Activated CD4-positive, alpha-beta T cell treated with anti-CD3 and anti-CD28 coated beads, Interleukin-2, Interleukin-4, amounts not matched to agents 100 ng/mL and 50 ng/mL, durations not matched to agents 16 hours and 8 hours (primary cell): ENCODE data around the gene GMDS.

Source experiments
- DNase-seq: peaks from one replicate; pipeline ENCODE4 v3.0.0-alpha.2; 2020; ENCODE audit warnings: low spot score

Gene GMDS

DNA sequence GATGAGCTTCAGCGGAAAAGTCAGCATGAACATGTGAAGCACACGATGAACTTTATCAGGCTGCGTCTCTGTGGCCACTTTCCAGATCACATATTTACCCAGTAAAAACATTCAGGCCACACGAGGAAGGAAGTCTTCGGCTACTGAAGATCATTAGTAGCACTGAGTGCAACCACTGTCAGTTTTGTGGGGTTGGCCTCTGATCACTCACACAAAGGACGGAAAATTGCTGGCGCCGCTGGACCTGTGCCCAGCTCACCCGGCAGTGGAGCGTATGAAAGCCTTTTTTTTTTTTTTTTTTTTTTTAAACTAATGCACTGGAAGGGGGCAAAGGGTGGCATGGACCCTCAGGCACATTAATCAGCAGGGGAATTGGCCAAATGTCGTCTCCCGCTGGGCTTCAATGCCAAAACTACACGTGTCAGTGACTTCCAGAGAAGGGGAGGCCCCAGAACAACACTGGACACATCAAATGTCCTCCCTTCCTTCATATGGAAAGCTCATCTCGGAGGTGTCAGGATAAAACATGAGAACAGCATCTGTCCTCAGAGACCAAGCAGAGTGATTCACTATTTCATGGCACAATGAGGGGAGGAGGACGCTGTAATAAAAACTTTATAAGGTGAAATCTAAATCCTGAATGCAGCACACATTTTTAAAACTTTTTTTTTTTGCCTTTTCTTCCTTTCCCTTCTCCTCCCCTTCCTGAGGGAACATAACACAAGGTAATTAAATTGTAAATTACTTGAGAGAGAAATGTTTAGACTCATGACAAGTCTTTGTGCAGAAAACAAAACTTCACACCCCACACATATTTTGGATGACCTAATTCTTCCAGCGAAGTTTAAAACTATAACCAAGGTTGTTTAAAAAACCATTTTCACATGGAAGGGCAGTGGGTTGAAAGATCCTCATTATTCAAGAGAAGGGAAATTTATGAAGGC is 412.3 kb downstream of the GMDS start:
- DNase-seq, result no peak

DNA sequence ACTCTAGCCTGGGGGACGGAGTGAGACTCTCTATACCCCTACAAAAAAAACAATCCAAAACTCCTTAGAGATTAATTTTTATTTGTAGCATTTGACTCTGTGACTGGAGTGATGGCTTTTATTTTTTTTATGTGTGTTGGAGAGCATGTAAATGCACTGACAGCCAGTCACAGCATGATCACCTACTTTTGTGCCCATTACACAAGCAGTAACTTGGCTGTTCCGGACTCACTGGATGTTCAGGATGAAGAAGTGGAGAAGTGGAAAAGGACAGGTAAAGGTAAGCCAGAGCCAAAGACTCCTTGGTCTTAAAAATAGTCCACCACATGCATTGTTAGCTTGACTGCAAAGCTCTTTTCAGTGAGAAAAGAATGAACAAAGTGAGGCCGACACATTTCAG is 413.0 kb downstream of the GMDS start:
- DNase-seq, result no peak

DNA sequence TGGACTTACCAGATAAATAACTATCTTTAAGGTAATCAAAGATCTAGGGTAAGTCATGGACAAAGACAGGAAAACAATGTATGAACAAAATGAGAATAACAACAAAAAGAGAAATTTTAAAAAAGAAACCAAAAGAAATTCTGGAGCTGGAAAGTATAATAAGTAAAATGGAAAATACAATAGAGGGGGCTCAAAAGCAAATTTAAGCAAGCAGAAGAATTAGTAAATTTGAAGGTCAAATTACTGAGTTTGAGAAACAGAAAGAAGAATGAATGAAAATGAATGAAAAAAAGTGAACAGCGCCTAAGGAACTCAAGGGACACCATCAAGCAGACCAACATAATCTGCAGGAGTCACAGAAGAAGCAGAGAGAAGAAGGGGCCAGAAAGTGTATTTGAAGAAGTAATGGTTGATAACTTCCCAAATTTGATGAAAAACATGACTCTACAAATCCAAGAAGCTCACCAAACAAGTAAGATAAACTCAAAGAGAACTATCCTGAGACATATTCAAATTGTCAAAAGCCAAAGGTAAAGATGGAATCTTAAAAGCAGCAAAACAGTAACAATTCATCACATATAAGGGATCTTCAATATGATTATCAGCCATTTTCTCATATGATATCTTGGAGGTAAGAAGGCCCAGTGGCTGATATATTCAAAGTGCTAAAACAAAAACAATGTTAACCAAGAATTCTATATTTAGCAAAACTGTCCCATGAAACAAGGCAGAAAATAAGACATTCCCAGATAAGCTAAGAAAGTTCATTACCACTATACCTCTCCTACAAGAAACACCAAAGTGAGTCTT is 417.2 kb downstream of the GMDS start:
- no peak for DNase-seq

DNA sequence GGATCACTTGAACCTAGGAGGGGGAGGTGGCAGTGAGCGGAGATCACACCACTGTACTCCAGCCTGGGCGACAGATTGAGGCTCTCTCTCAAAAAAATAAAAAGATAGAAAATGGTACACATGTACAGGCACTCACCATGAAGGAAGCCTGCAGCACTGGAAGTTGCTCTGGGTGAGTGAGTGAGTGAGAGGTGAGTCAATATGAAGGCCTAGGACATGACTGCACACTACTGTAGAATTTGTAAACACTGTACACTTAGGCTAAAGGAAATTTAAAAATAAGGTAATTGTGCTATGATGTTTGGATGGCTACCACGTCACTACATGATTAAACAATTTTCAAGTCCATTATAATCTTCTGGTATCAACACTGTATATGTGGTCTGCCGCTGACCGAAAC is 419.5 kb downstream of the GMDS start:
- DNase-seq, result no peak

DNA sequence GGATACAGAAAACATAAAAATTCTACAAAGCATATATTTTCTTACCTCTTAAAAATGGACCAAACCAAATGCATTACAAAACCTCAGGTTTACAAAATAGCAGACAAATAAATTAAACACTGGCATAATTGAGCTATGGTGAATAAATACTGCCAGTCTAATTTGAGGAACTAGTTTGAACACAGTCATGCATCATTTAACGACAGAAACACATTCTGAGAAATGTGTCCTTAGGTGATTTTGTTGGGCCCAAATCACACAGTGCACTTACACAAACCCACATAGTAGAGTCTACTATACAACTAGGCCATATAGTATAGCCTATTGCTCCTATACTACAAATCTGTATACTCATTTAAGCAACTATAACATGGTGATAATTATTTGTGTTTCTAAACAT is 420.1 kb downstream of the GMDS start:
- no peak for DNase-seq

DNA sequence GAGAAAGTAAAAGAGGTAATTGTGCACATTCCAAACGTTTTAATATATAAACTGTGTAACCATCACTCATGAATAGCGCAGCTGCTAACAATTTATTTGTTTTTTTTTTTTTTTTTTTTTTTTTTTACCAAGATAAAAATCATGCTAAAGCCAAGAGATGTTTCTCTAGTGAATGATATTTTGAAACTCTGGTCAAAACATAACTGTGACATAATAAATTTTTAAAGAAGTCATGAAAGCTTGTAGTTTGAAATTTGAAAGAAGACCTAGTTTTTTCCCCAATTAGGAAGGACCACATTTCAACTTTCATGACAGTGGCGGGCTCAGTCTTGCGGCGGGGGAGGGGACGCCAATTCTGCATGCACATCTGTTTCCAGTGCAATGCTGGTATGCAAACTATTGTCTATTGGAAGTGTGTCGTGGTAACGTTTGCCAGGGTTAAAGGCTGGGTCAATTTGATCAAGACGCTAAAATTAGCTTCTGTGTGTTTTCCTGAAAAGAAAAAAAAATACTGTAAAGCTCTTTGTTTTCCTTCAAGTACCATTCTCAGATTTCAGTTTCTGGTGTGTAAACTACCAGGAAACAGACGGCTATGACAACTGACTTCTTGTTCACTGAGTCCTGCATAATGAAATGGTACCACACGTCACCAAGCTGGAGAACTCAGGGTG is 423.8 kb downstream of the GMDS start:
- no peak for DNase-seq

DNA sequence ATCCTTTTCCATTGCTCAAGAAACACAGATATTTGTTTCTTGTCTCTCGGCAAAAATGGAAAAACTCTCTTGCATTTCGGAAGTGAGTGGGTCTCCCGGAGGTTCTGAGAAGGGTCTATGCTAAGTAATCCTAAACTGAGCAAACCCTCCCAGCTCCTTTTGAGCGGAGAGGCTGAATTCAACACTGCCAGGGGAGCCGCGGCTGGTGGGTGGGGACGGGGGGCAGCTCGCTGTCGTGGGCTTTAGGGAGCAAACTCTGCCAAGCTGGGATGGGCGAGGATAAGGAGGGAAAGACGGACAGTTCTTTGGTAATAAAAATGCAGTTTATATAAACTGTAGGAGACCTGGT is 424.3 kb downstream of the GMDS start:
- no peak for DNase-seq

DNA sequence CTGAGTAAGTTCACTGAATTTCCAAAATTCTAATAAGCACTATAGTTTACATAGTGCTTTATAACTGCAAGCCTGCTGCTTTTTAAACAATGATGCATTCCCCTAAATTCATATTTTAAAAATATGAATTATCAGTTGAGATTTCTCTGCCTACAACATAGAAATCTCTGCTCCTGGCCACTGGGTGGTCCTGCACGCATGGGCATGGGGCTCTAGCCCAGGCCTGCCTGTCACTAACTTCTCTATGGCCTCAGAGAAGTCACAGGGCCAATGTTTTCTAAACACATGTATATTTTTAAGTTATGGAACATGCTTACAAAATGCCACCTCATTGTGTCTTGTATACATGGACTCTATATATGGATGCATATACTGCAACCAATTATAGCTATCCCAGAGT is 424.7 kb downstream of the GMDS start:
- DNase-seq, result no peak

DNA sequence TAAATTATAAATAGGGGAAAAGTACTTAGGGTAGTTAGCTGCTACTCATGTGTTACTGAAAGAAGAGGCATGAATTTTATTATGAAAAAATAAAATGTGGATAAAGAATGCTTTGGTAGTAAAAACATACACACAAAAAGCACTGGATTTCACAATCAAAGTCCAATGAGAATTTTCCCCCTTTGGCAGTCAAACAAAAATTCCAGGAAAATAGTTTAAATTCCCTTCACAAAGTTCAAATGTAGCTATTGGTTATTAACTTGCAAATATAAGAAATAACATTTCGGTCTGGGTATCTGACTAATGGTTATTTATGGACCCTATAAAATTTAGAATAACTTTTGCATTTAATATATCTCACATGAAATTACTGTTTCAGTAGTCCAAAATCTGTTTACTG is 425.2 kb downstream of the GMDS start:
- DNase-seq, result no peak

DNA sequence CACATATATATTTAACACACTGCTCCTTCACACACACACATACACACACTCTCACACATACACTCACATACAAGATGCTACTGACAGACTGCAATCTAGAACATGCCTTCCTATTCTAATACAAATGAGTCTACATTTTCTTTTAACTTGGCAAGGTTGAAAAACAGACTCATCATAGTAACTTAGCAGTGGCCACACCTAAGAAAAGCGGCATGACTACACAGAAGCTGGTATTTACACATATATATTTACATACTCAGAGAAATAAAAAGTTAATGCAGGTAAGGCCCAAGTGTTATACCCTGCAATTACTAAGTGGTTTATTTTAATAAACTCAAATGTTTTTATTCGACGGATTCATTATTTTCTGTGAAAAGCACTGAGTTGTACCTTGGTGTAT is 426.4 kb downstream of the GMDS start:
- DNase-seq, result no peak

DNA sequence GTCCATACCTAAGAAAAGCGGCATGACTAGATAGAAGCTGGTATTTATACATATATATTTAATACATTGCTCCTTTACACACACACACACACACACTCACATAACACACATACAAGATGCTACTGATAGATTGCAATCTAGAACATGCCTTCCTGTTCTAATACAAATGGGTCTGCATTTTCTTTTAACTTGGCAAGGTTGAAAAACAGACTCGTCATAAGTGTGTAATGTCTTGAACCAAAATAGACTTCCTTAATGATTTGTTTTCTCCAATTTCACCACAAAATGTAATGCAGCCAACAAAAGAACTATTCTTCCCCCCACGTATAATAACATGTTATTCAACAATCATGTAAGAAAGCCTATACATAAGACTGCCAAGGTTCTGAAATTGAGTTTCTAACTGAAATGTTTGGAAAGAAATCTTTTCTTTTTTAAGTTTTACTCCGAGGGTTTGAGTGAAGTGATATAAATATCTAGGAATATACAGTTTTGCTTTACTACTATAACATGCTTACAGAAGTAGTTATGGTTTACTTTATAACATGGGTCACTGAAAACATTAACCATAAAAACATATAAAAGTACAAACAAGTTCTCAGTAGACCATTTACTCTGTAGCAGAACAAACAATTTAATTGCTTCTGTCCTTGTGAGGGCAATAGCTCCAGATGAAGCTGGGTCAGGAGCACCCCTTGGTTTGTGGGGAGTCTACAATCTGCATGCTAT is 428.2 kb downstream of the GMDS start:
- no peak for DNase-seq

DNA sequence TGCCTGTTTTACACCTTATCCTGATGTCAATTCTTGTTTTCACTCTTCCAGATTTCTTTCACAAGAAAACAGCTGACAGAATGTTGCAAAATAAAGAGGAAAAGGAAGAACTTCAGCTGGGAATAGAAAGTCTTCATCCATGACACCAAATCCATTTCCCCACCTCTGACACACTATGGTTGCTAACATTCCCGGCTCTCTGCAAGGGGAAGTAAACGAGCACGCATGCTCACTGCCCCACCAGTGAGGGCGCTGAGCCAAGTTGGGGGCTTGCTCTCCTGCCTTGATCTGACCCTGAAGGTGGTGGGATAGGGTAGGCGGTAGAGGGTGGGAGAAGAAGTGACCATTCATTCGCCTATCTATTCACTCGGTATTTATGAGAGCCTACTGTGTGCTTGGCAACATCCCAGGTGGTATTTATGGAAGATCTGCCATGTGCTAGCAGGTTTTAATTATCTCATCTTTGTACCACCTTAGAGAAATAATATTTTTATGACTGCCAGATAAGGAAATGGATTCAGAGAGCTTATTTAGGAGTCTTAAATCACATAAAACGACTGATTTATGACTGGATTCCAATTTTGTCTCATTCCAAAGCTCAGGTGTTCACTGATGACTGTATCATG is 429.5 kb downstream of the GMDS start:
- DNase-seq, result no peak

DNA sequence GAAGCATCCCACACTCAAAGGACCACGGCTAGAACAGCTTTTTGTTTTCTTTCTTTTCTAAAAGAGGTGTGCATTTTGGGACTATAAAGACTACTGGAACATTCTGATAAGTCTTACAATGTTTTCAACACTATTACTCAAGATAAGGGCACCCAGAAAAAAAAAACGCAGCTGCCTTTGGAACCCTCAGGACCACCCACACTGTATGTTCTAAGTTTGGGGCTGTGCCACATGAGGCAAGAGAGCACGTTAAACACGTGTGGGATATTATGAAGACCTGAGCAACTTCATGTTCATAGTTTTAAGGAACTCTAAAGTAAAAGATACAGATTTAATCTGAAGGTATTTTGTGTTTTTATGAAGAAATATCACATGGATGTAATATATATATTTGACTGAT is 431.1 kb downstream of the GMDS start:
- DNase-seq, result no peak

DNA sequence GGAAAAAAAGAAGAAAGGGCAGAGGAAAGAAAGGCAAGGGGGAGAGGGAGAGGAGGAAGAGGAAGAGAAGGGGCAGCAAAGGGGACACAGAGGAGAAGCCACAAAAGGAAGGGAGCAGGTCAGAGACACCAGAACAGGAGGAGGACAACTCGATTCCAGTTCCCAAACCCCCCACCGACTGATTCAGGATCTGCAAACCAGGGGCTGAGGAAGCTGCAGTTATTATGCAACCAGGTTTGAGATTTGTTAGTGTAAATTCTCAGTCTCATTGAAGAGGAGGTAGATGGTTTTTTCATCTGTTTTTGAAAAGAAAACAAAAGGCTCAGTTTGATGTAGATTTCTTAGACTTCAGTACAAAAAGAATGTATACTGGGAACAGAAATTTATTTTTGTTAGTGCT is 432.9 kb downstream of the GMDS start:
- DNase-seq, result no peak

DNA sequence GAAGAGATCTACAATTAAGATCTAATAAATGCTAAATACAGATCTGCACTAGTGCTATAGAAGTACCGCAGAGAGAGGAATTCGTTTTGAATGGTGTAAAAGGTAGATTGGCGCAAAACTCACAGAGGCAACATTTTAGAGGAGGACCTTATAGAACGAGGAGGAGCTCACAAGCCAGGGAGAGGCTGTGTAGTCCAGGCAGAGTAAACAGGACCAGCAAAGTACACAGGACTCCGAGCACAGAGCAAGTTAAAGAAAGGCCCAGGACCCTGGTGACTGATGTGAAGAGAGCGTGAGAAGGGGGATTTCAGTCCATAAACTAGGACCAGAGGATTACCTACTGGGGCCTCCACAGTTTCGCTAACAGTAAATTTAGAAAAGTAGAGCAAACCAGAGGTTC is 433.4 kb downstream of the GMDS start:
- no peak for DNase-seq

DNA sequence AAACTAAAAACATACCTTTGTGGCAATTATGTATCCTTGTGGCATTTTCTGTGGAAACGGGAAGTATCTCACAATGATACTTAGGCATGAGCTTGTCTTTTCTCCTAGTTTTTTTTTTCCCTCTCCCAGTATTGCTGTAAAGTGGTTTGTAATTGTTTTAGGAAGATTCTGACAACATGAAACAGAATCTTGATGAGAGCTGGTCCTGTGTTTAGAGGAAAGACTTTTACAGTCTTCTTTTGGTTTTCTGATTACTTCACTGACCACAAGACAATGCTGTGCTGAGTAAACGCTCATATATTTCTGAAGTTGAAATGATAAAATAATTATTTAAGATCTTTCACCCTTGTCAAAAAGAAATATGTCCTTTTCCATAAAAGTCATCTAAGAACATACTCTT is 434.5 kb downstream of the GMDS start:
- no peak for DNase-seq

DNA sequence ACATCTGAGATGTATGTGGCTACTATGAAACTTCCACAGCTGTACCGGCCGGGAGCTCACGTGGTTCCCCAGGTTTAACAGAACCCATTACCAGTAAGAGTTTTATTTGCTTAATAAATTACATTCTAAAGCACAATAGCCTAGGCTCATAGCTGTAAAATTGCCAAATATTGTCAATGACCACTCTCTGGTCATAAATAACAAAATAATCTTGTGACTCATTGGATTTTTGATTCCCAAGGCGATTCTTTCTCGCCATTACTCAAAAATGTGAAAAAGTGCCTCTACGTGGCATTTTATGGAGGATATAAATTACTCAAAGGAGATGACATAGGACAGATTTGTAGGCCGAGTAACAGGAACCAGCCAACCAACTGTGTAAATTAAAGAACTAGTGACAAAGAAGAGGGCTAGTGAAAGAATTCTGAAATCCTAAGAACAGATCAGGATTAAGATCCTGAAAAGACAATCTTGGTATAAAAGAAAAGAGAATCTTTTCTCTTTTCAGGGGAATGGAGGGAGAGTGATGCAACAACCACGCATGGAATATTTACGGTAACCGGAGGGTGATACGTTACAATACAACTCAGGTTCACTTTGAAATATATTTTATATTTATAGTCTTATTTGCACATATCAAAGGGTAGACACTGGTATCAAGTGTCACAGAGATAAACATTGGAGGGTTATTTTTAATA is 436.0 kb downstream of the GMDS start:
- no peak for DNase-seq

DNA sequence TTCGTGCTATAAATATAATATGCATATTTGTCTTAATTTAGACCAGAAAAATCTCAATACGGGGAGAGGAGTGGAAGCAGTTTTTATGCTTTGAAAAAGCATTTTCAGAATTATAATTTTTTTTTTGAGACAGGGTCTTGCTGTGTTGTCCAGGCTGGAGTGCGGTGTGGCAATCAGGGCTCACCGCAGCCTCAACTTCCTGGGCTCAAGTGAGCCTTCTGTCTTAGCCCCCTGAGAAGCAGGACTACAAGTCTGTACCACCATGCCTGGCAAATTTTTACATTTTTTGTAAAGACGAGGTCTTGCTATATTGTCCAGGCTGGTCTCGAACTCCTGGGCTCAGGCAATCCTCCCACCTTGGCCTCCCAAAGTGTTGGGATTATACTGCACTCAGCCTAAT is 438.5 kb downstream of the GMDS start:
- no peak for DNase-seq

DNA sequence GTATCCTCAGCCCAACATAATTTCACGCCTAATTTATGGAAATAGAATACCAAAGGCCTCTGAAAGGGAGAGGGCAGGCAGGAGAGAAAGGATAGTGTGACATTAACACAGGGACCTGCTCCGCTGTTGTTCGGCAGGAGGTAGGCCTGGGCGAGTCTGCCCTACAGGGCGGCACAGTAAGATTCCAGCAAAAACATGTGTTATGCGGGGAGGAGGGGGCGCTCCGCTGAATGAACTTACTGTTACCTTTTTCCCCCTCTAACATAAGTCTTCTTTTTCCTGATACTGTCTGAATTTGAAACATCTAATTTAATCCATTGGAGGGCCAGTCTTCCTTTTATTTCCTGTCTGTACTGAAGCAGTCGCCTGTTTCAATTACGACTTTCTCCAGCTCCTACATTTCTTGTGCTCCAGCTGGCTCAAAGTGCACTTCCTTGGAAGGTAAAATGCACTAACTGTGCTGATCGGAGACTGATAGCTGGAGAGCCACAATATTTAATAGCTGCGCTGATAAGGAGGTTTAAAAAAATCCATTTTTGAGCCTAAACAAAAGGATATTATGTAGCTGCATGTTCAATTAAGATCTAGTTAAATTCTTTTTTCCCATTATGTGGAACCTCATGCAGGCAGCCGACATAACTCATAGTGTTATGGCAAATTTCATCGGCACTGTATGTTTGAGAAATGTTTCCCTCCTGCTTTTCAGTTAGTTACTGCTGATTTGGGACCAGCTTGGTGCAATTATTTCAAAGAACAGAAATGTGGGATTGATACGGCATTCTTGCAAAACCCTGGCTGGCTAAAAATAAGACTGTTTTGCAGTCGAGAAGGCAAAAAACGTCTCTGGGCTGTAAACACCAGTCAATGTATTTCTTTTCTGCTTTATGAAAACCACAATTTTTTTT is 442.7 kb downstream of the GMDS start:
- DNase-seq, result no peak

DNA sequence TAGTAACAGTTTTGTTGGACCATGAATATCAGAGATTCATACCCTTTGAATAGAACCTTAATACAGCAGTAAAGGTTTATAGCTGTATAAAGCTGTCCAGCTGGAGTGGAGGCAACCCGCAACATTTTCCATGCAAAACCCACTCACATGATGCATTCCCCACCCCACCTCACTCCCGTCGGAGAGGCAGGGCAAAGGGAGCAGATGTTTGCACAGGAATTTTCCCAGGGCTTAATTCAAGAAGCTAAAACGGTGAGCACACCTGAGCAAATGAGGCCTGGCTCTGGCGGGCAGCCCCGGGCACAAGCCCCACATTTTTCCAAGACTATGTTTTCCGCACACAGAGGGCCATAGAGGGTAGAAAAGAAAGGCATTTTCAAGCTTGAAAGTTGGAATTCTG is 444.0 kb downstream of the GMDS start:
- DNase-seq, result no peak
